K562 (cell line): ENCODE measurements around the gene ATXN1. TPM values are rescaled to one million over a fixed set of nuclear protein-coding genes. Genes with fewer than 3 reads are reported as not detected.

Experiments
- ATAC-seq: fragments of 200-7000 bp; cut with Tn5 transposase; 3 replicates; pipeline ENCODE4 v1.9.1; 2020; ENCODE audit warnings: moderate library complexity
- BruUV-seq: library from RNA; stranded (reverse); fragments of 400-500 nt; replicated peaks from 2 replicates; lab custom pipeline; 2021; lab: Mats Ljungman, UMichigan
- CTCF ChIA-PET: fragments of 300-600 bp; formaldehyde crosslinking; extraction: SDS; loops from one replicate; lab custom pipeline; 2021; ENCODE audit warnings: low intra/inter-chr PET ratio; lab: Yijun Ruan, JAX
- POLR2A ChIA-PET: fragments of 300-600, 350-650 bp; sonication (Branson Sonifier 250); formaldehyde crosslinking; extraction: SDS; loops from one replicate; lab custom pipeline; 2021; ENCODE audit warnings: antibody characterized with exemption, inconsistent platforms; lab: Yijun Ruan, JAX
- DNase-seq, 4 experiments: peaks; one replicate each; pipeline versions ENCODE4 v3.0.0 to v3.0.0-alpha.2; 2011 to 2018; ENCODE audit warnings: low spot score in 3 of 4, mixed read lengths in 3 of 4; ENCODE audit errors: extremely low read depth in 1 of 4
- FAIRE-seq: peaks from 2 replicates; lab custom pipeline; 2011; peaks lifted over from hg19 to GRCh38; lab: Jason Lieb, UNC
- H2AFZ ChIP-seq: 2 replicates; pipeline ENCODE4 v1.6.0; 2011; ENCODE audit warnings: low read depth, low read length, control low read depth, inconsistent platforms
- H3K27ac ChIP-seq: fragments of 200-600 bp; 3 replicates; pipeline ENCODE4 v1.8.0; 2011; ENCODE audit warnings: low read depth, mild to moderate bottlenecking, control low read depth, inconsistent platforms, low read length, moderate library complexity, mixed read lengths; ENCODE audit errors: extremely low read depth
- H3K27me3 ChIP-seq, 2 experiments: fragments of 300-600 bp in 1 of 2; 2 replicates in 1 of 2; 3 replicates in 1 of 2; pipeline versions ENCODE4 v1.6.0 to v1.8.0; 2011; ENCODE audit warnings: inconsistent platforms in 2 of 2, low read length in 2 of 2, mild to moderate bottlenecking in 1 of 2, mixed read lengths in 1 of 2, moderate library complexity in 1 of 2; ENCODE audit not compliant: control insufficient read depth in 2 of 2, insufficient read depth in 2 of 2
- H3K36me3 ChIP-seq: fragments of 300-600 bp; 3 replicates; pipeline ENCODE4 v1.8.0; 2011; ENCODE audit warnings: mild to moderate bottlenecking, low read length, inconsistent platforms; ENCODE audit not compliant: control insufficient read depth, insufficient read depth
- H3K4me1 ChIP-seq, 2 experiments: fragments of 200-600 bp in 1 of 2; replicated peaks in 1 of 2; 2 replicates in 1 of 2; 3 replicates in 1 of 2; pipeline versions ENCODE4 v1.5.1 to v1.8.0; 2011; ENCODE audit warnings: inconsistent platforms in 2 of 2, low read length in 2 of 2, mild to moderate bottlenecking in 1 of 2, mixed read lengths in 1 of 2, moderate library complexity in 1 of 2; ENCODE audit not compliant: control insufficient read depth in 2 of 2, insufficient read depth in 2 of 2
- H3K4me2 ChIP-seq: 2 replicates; pipeline ENCODE4 v1.6.1; 2011; ENCODE audit warnings: low read length, control low read depth, inconsistent platforms, mixed read lengths; ENCODE audit not compliant: insufficient read depth
- H3K4me3 ChIP-seq: fragments of 200-600 bp; sonication (generic), shearing (Covaris generic); 2 replicates; pipeline ENCODE4 v1.5.1; 2016; ENCODE audit warnings: control low read depth, inconsistent platforms
- H3K79me2 ChIP-seq: fragments of 200-600 bp; 3 replicates; pipeline ENCODE4 v1.8.0; 2011; ENCODE audit warnings: low read length, inconsistent platforms; ENCODE audit not compliant: control insufficient read depth, insufficient read depth
- H3K9ac ChIP-seq, 2 experiments: 2 replicates each; pipeline versions ENCODE4 v1.6.0 to v1.6.1; 2011; ENCODE audit warnings: low read depth in 2 of 2, low read length in 2 of 2, control low read depth in 1 of 2, inconsistent platforms in 1 of 2, mild to moderate bottlenecking in 1 of 2, mixed read lengths in 1 of 2; ENCODE audit not compliant: insufficient read depth in 1 of 2
- H3K9me1 ChIP-seq: one replicate; pipeline ENCODE4 v1.6.0; 2011; ENCODE audit warnings: inconsistent platforms, mild to moderate bottlenecking, low read length, moderate library complexity; ENCODE audit not compliant: control insufficient read depth, insufficient read depth
- H3K9me3 ChIP-seq: replicated peaks from 2 replicates; pipeline ENCODE4 v1.5.1; 2011; ENCODE audit warnings: low read depth, low read length, inconsistent platforms; ENCODE audit not compliant: control insufficient read depth, insufficient read depth
- H4K20me1 ChIP-seq: replicated peaks from 2 replicates; pipeline ENCODE4 v1.6.1; 2011; ENCODE audit warnings: low read length, inconsistent platforms, mixed read lengths; ENCODE audit not compliant: control insufficient read depth, insufficient read depth
- FOXK2 ChIP-seq, 2 experiments: fragments of 450-650 bp; IDR thresholded peaks in 1 of 2; conservative IDR thresholded peaks in 1 of 2; 2 replicates each; pipeline ENCODE4 v1.6.1; 2016; ENCODE audit warnings: low read depth in 2 of 2, mild to moderate bottlenecking in 1 of 2
- FOXM1 ChIP-seq, 2 experiments: fragments of 450-650 bp in 1 of 2; sonication (generic) in 1 of 2; formaldehyde crosslinking in 1 of 2; IDR thresholded peaks; 2 replicates each; pipeline versions ENCODE4 v1.6.1 to v1.9.0; 2017 to 2022; ENCODE audit warnings: low read depth in 2 of 2, mild to moderate bottlenecking in 2 of 2, missing genetic modification reagents in 1 of 2, moderate library complexity in 1 of 2
- KLF6 ChIP-seq: fragments of 250-450 bp; sonication (Bioruptor Pico); IDR thresholded peaks from 2 replicates; pipeline ENCODE4 v1.4.0; 2020; ENCODE audit warnings: mild to moderate bottlenecking, moderate library complexity, borderline replicate concordance
- LEF1 ChIP-seq: fragments of 450-650 bp; IDR thresholded peaks from 2 replicates; pipeline ENCODE4 v1.6.1; 2016; ENCODE audit warnings: mild to moderate bottlenecking
- PHF20 ChIP-seq: fragments of 450-650 bp; IDR thresholded peaks from 2 replicates; pipeline ENCODE4 v1.6.1; 2018; ENCODE audit not compliant: partially characterized antibody
- RBM39 ChIP-seq: fragments of 200-400 bp; formaldehyde crosslinking; optimal IDR thresholded peaks from 2 replicates; pipeline ENCODE3; 2018; ENCODE audit warnings: low read depth, low read length
- TCF3 ChIP-seq: sonication (generic); formaldehyde crosslinking; IDR thresholded peaks from 2 replicates; pipeline ENCODE4 v1.4.0; 2020; ENCODE audit warnings: mild to moderate bottlenecking, missing genetic modification reagents
- ZC3H11A ChIP-seq: IDR thresholded peaks from 2 replicates; pipeline ENCODE4 v1.6.1; 2012; ENCODE audit warnings: low read depth, low read length, improper control_type of control experiment
- ZNF217 ChIP-seq: sonication (generic); formaldehyde crosslinking; IDR thresholded peaks from 2 replicates; pipeline ENCODE4 v1.8.0; 2022; ENCODE audit warnings: mild to moderate bottlenecking, missing genetic modification reagents
- ZNF311 ChIP-seq: fragments of 250-450 bp; sonication (Bioruptor Pico); IDR thresholded peaks from 2 replicates; pipeline ENCODE4 v1.4.0; 2020; ENCODE audit warnings: mild to moderate bottlenecking, moderate library complexity
- WGBS: fragments of 100-300 bp; shearing (Covaris generic); methylation state at CpG from one replicate; pipeline ENCODE4 v1.1.6; 2016; ENCODE audit warnings: low coverage, mixed read lengths; ENCODE audit not compliant: insufficient coverage; ENCODE audit errors: missing lambda C conversion rate; 5-methylcytosine and 5-hydroxymethylcytosine counted together
- in situ Hi-C: fragments of 300-500 bp; cut with MboI; formaldehyde crosslinking; loops from 4 replicates; pipeline ENCODE4 v1.15.0; 2018; ENCODE audit warnings: inconsistent platforms, mixed read lengths
- intact Hi-C: fragments of 100-400 bp; cut with micrococcal nuclease; formaldehyde crosslinking; loops from 2 replicates; pipeline ENCODE4 v1.14.2; 2022
- polyA plus RNA-seq, 8 experiments: library from polyadenylated mRNA; depleted of rRNA in 4 of 8; stranded (reverse) in 5 of 8; unstranded in 3 of 8; fragments of >200 nt; fragmentation: Nextera tagmentation in 2 of 8; fragmentation: Illumina TruSeq in 1 of 8; extraction: Ambion mirVana in 2 of 8; extraction: Trizol in 1 of 8; gene quantifications; 2 replicates each; pipeline versions ENCODE4 v1.2.1 to v1.2.3, GENCODE V29; 2011 to 2014; ENCODE audit warnings: inconsistent platforms in 1 of 8, missing spikeins in 1 of 8
- total RNA-seq, 7 experiments: library from RNA; depleted of rRNA in 6 of 7; stranded (reverse); fragments of >200 nt in 6 of 7; fragmentation: Illumina TruSeq in 2 of 7; extraction: Trizol in 2 of 7; gene quantifications; 2 replicates each; pipeline versions ENCODE4 v1.2.1 to v1.2.3, GENCODE V29; 2011 to 2021; ENCODE audit warnings: low replicate concordance in 1 of 7
- TF ChIP-seq, protein P1 (sequence below): fragments of 450-650 bp; formaldehyde crosslinking; IDR thresholded peaks from 2 replicates; pipeline ENCODE4 v1.4.0; 2020; ENCODE audit warnings: mild to moderate bottlenecking, mixed read lengths
- TF ChIP-seq, protein P2 (sequence below): fragments of 250-450 bp; sonication (Bioruptor Pico); IDR thresholded peaks from 2 replicates; pipeline ENCODE4 v1.8.0; 2021; ENCODE audit warnings: borderline replicate concordance, mild to moderate bottlenecking, moderate library complexity; ENCODE audit not compliant: poor library complexity, severe bottlenecking
- TF ChIP-seq, protein P3 (sequence below): fragments of 450-650 bp; IDR thresholded peaks from 2 replicates; pipeline ENCODE4 v1.6.1; 2018; ENCODE audit warnings: mild to moderate bottlenecking, low read depth; ENCODE audit not compliant: partially characterized antibody

Gene ATXN1
- total and polyA plus RNA-seq, 9 of the 15 experiments (the other 6 are each of a cell fraction or from before 2014, with no cell fraction given), result under 0.01 to 1.2 (median 0.58) TPM

DNA sequence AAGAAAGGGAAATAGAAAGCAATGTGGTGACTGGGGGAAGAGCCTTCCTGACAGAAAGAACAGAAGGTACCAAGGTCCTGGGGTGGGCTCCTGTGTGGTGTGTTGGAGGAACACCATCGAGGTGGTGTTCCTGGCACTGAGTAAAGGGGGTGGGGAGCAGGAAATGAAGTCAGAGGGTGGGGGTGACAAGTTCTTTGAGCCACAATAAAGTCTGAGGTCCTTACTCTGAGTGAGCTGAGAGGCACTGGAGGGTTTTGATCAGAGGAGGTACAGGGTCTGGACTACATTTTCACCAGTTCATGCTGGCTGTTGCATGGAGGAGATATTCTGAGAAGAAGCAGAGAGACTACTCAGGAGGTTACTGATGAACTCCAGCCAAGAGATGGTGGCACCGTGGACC, 324.7 kb downstream of the ATXN1 start:
- Histone ChIP-seq H3K9ac (no peak overlapping the region), H3K79me2 (no peaks in the 10 kb centered on the region), H3K36me3 (no peaks in the 10 kb centered on the region), H3K27me3 (peaks cover 10 to 28% of the 10 kb centered on the region in 2 experiments; a peak in 3 of 5 replicates), H3K4me1 (peaks cover 0 to 2% of the 10 kb centered on the region in 2 experiments; a peak in 3 of 5 replicates), H3K9me3 (no peaks in the 10 kb centered on the region), H3K4me2 (no peak overlapping the region), H4K20me1 (no peaks in the 10 kb centered on the region), H3K4me3 (no peak overlapping the region), H3K9me1 (no peaks in the 10 kb centered on the region), H2AFZ (no peak overlapping the region), H3K27ac (no peak overlapping the region)
- intact Hi-C loops (no loop called here), in situ Hi-C loops (no loop called here)
- TF ChIP-seq KLF6 (no peak), ZNF311 (CRISPR knock-in tag) (no peak), ZC3H11A (no peak), RBM39 (no peak), FOXM1 (IDR thresholded peaks at IDR 0.05; ENCODE audit: low read depth) (no peak), FOXM1 (CRISPR knock-in tag; IDR thresholded peaks at IDR 0.05; ENCODE audit: low read depth) (no peak), PHF20 (no peak), TCF3 (CRISPR knock-in tag) (no peak), FOXK2 (conservative IDR thresholded peaks at IDR 0.05 in 1 of 2, IDR thresholded peaks at IDR 0.05 in 1 of 2; ENCODE audit: low read depth in 2 of 2) (no peak), ZNF217 (CRISPR knock-in tag) (no peak), LEF1 (no peak)
- TF ChIP-seq, protein P1, sequence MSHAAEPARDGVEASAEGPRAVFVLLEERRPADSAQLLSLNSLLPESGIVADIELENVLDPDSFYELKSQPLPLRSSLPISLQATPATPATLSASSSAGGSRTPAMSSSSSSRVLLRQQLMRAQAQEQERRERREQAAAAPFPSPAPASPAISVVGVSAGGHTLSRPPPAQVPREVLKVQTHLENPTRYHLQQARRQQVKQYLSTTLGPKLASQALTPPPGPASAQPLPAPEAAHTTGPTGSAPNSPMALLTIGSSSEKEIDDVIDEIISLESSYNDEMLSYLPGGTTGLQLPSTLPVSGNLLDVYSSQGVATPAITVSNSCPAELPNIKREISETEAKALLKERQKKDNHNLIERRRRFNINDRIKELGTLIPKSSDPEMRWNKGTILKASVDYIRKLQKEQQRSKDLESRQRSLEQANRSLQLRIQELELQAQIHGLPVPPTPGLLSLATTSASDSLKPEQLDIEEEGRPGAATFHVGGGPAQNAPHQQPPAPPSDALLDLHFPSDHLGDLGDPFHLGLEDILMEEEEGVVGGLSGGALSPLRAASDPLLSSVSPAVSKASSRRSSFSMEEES (CRISPR knock-in tag), result no peak
- TF ChIP-seq, protein P2, sequence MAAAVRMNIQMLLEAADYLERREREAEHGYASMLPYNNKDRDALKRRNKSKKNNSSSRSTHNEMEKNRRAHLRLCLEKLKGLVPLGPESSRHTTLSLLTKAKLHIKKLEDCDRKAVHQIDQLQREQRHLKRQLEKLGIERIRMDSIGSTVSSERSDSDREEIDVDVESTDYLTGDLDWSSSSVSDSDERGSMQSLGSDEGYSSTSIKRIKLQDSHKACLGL (CRISPR knock-in tag), result no peak
- TF ChIP-seq, protein P3, sequence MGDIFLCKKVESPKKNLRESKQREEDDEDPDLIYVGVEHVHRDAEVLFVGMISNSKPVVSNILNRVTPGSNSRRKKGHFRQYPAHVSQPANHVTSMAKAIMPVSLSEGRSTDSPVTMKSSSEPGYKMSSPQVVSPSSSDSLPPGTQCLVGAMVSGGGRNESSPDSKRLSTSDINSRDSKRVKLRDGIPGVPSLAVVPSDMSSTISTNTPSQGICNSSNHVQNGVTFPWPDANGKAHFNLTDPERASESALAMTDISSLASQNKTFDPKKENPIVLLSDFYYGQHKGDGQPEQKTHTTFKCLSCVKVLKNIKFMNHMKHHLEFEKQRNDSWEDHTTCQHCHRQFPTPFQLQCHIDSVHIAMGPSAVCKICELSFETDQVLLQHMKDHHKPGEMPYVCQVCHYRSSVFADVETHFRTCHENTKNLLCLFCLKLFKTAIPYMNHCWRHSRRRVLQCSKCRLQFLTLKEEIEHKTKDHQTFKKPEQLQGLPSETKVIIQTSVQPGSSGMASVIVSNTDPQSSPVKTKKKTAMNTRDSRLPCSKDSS, result no peak
- CTCF ChIA-PET, result no interaction called here
- WGBS, result 5% methylated on average over 2 of the region's 2 CpGs
- no peak for DNase-seq
- FAIRE-seq, result no peak
- no TSS peak for BruUV-seq
- POLR2A ChIA-PET, result no interaction called here
- no peak for ATAC-seq
